ENCODE results near the gene MYRIP.
A peak's percentile ranks its signal among the peaks of the same experiment; 100 is the strongest.

The MYRIP gene

GRCh38 chr3:40307176-40307575 lies 497.8 kb downstream of the MYRIP start:
- peaks cover 5% of the 10 kb centered on the region for H3F3A ChIP-seq (ENCODE audit: insufficient read depth)
- H3K4me2 ChIP-seq (ENCODE audit: low read depth, low read length, poor library complexity, severe bottlenecking), result no peak overlapping the region
- H4K20me1 ChIP-seq (ENCODE audit: low read depth, low read length), result no peaks in the 10 kb centered on the region
- no peaks in the 10 kb centered on the region for H3K9me2 ChIP-seq (replicated peaks; ENCODE audit: insufficient read depth, low read length)
- H3K27me3 ChIP-seq (ENCODE audit: low read length), result no peaks in the 10 kb centered on the region
- H3K4me3 ChIP-seq (ENCODE audit: insufficient read depth, low read length, poor library complexity, severe bottlenecking), result no peak overlapping the region
- H3K9me3 ChIP-seq (ENCODE audit: insufficient read depth, low read length), result no peaks in the 10 kb centered on the region
- no peak for TF ChIP-seq CTCF (IDR thresholded peaks at IDR 0.05; ENCODE audit: insufficient read depth, low read length, poor library complexity, severe bottlenecking)
- no peak for TF ChIP-seq EZH2phosphoT487 (conservative IDR thresholded peaks at IDR 0.05; ENCODE audit: low read length)
- H3K27ac ChIP-seq (ENCODE audit: low read depth, low read length), result no peak overlapping the region
- no peak overlapping the region for H2AFZ ChIP-seq (ENCODE audit: low read depth, low read length, severe bottlenecking)
- H3K79me2 ChIP-seq (ENCODE audit: insufficient read depth, low read length), result peaks cover 19% of the 10 kb centered on the region
- H3K9ac ChIP-seq (ENCODE audit: low read length), result no peak overlapping the region
- H3K36me3 ChIP-seq (ENCODE audit: low read length), result peaks cover 16% of the 10 kb centered on the region

GRCh38 chr3:40308725-40309417 lies 499.5 kb downstream of the MYRIP start:
- H3K9me3 ChIP-seq (ENCODE audit: insufficient read depth, low read length), result no peaks in the 10 kb centered on the region
- no peaks in the 10 kb centered on the region for H3K27me3 ChIP-seq (ENCODE audit: low read length)
- H3K27ac ChIP-seq (ENCODE audit: low read depth, low read length), result no peak overlapping the region
- H3K4me2 ChIP-seq (ENCODE audit: low read depth, low read length, poor library complexity, severe bottlenecking), result peak overlapping the region; percentile 80
- TF ChIP-seq CTCF (IDR thresholded peaks at IDR 0.05; ENCODE audit: insufficient read depth, low read length, poor library complexity, severe bottlenecking) (no peak), EZH2phosphoT487 (conservative IDR thresholded peaks at IDR 0.05; ENCODE audit: low read length) (no peak)
- peak overlapping the region; percentile 97 for H3K9ac ChIP-seq (ENCODE audit: low read length)
- peak overlapping the region; percentile 52 for H3K4me3 ChIP-seq (ENCODE audit: insufficient read depth, low read length, poor library complexity, severe bottlenecking)
- H3K36me3 ChIP-seq (ENCODE audit: low read length), result peaks cover 21% of the 10 kb centered on the region
- H4K20me1 ChIP-seq (ENCODE audit: low read depth, low read length), result no peaks in the 10 kb centered on the region
- H3K9me2 ChIP-seq (replicated peaks; ENCODE audit: insufficient read depth, low read length), result no peaks in the 10 kb centered on the region
- H3K79me2 ChIP-seq (ENCODE audit: insufficient read depth, low read length), result peaks cover 19% of the 10 kb centered on the region
- H2AFZ ChIP-seq (ENCODE audit: low read depth, low read length, severe bottlenecking), result peak overlapping the region; percentile 84
- H3F3A ChIP-seq (ENCODE audit: insufficient read depth), result peaks cover 5% of the 10 kb centered on the region

GRCh38 chr3:40309418-40309924 lies 500.1 kb downstream of the MYRIP start, which contains the start of gene EIF1B:
Gene EIF1B (plus strand): TSS chr3:40309707. CDS start chr3:40309942, 235 bp downstream.
- peak within 1 kb of the TSS; percentile 91 for H2AFZ ChIP-seq (ENCODE audit: low read depth, low read length, severe bottlenecking)
- H3K4me3 ChIP-seq (ENCODE audit: insufficient read depth, low read length, poor library complexity, severe bottlenecking), result peak within 1 kb of the TSS; percentile 97
- H3K79me2 ChIP-seq (ENCODE audit: insufficient read depth, low read length), result peaks cover 19% of the 10 kb centered on the region
- peak; percentile 71 for TF ChIP-seq CTCF (IDR thresholded peaks at IDR 0.05; ENCODE audit: insufficient read depth, low read length, poor library complexity, severe bottlenecking)
- TF ChIP-seq EZH2phosphoT487 (conservative IDR thresholded peaks at IDR 0.05; ENCODE audit: low read length), result no peak
- H3K4me2 ChIP-seq (ENCODE audit: low read depth, low read length, poor library complexity, severe bottlenecking), result peak within 1 kb of the TSS; percentile 85
- no peaks in the 10 kb centered on the region for H3K27me3 ChIP-seq (ENCODE audit: low read length)
- peaks cover 5% of the 10 kb centered on the region for H3F3A ChIP-seq (ENCODE audit: insufficient read depth)
- peak within 1 kb of the TSS; percentile 70 for H3K27ac ChIP-seq (ENCODE audit: low read depth, low read length)
- no peaks in the 10 kb centered on the region for H4K20me1 ChIP-seq (ENCODE audit: low read depth, low read length)
- peaks cover 21% of the 10 kb centered on the region for H3K36me3 ChIP-seq (ENCODE audit: low read length)
- peak within 1 kb of the TSS; percentile 97 for H3K9ac ChIP-seq (ENCODE audit: low read length)
- no peaks in the 10 kb centered on the region for H3K9me2 ChIP-seq (replicated peaks; ENCODE audit: insufficient read depth, low read length)
- H3K9me3 ChIP-seq (ENCODE audit: insufficient read depth, low read length), result no peaks in the 10 kb centered on the region

All from SU-DHL-6 (cell line).